ENCODE results near the gene CEP97.
"Not testable (repeated sequence)": the region's sequence is repeated elsewhere in the genome, so short reads cannot be mapped to it uniquely, and the experiment has no call there.

CEP97 gene

GRCh38 chr3:101724329-101725193 lies at the start of gene CEP97:
Gene CEP97 (plus strand): TSS chr3:101724614. CDS start chr3:101724677, 63 bp downstream.
- DNase-seq: no peak

- no peak for DNase-seq
Measured at GRCh38 chr3:101675709-101676215, 48.7 kb upstream of the CEP97 start.

GRCh38 chr3:101676216-101676764 lies 48.1 kb upstream of the CEP97 start:
- no peak for DNase-seq

GRCh38 chr3:101676765-101677435 lies 47.5 kb upstream of the CEP97 start, which contains the start of gene ZBTB11:
Gene ZBTB11 (minus strand): TSS chr3:101677132. CDS start chr3:101676914, 218 bp downstream.
- DNase-seq: no peak

GRCh38 chr3:101677436-101678286 lies 46.8 kb upstream of the CEP97 start:
- DNase-seq: no peak

- not testable (repeated sequence) for DNase-seq
Measured at GRCh38 chr3:101678837-101679236, 45.6 kb upstream of the CEP97 start.

- DNase-seq: no peak
Measured at GRCh38 chr3:101680466-101680865, 43.9 kb upstream of the CEP97 start.

GRCh38 chr3:101685050-101685400 lies 39.4 kb upstream of the CEP97 start:
- no peak for DNase-seq

GRCh38 chr3:101685870-101686307 lies 38.5 kb upstream of the CEP97 start:
- DNase-seq: no peak

GRCh38 chr3:101687142-101687931 lies 37.1 kb upstream of the CEP97 start:
- DNase-seq: no peak

GRCh38 chr3:101689286-101689685 lies 35.1 kb upstream of the CEP97 start:
- no peak for DNase-seq

GRCh38 chr3:101690972-101691371 lies 33.4 kb upstream of the CEP97 start:
- DNase-seq: no peak

- DNase-seq: not testable (repeated sequence)
Measured at GRCh38 chr3:101691685-101692671, 32.4 kb upstream of the CEP97 start.

GRCh38 chr3:101693540-101693939 lies 30.9 kb upstream of the CEP97 start:
- DNase-seq: not testable (repeated sequence)

- not testable (repeated sequence) for DNase-seq
Measured at GRCh38 chr3:101694836-101695235, 29.6 kb upstream of the CEP97 start.

- no peak for DNase-seq
Measured at GRCh38 chr3:101695779-101696372, 28.5 kb upstream of the CEP97 start.

- no peak for DNase-seq
Measured at GRCh38 chr3:101701696-101702634, 22.4 kb upstream of the CEP97 start.

GRCh38 chr3:101702726-101703125 lies 21.7 kb upstream of the CEP97 start:
- DNase-seq: no peak

- DNase-seq: no peak
Measured at GRCh38 chr3:101703169-101703568, 21.2 kb upstream of the CEP97 start.
